Peyer's patch (tissue), 4 donors: ENCODE data around the gene FOXS1. TPM values are rescaled to one million over a fixed set of nuclear protein-coding genes. Genes with fewer than 3 reads are reported as not detected.

Experiments
- DNase-seq, 3 donors: peaks; one replicate each; pipeline ENCODE4 v3.0.0-alpha.2; 2017 to 2019
- H3K27ac ChIP-seq, 4 donors: fragments of 200-600 bp; sonication (generic); one replicate each; pipeline ENCODE4 v1.5.1; 2016 to 2019
- H3K27me3 ChIP-seq, 2 donors: fragments of 200-600 bp; sonication (generic); one replicate each; pipeline ENCODE4 v1.5.1; 2019
- H3K36me3 ChIP-seq, 3 donors: fragments of 200-600 bp; sonication (generic); one replicate each; pipeline ENCODE4 v1.5.1; 2016 to 2019
- H3K4me1 ChIP-seq, 4 donors: fragments of 200-600 bp; sonication (generic); one replicate each; pipeline ENCODE4 v1.5.1; 2016 to 2019
- H3K4me3 ChIP-seq, 4 donors: fragments of 200-600 bp; sonication (generic); 1 replicate in 3 of 4; 2 replicates in 1 of 4; pipeline ENCODE4 v1.5.1; 2016 to 2019; ENCODE audit warnings: mild to moderate bottlenecking in 1 of 4
- H3K9me3 ChIP-seq, 4 donors: fragments of 200-600 bp; sonication (generic); one replicate each; pipeline ENCODE4 v1.5.1; 2016 to 2019; ENCODE audit warnings: mild to moderate bottlenecking in 1 of 4
- POLR2A ChIP-seq, 2 donors: fragments of 450-650 bp; IDR thresholded peaks; one replicate each; pipeline ENCODE4 v1.5.1; 2017; ENCODE audit warnings: antibody characterized with exemption in 2 of 2, mild to moderate bottlenecking in 2 of 2, moderate library complexity in 2 of 2
- total RNA-seq, 4 donors: library from RNA; depleted of rRNA; stranded (reverse); fragments of >200 nt; gene quantifications; one replicate each; pipeline ENCODE4 v1.1.0, GENCODE V29; 2016
- TF ChIP-seq, protein P1 (sequence below), 6 experiments: fragments of 450-650 bp in 4 of 6; fragments of 200-600 bp in 2 of 6; sonication (generic) in 1 of 6; IDR thresholded peaks; one replicate each; pipeline ENCODE4 v1.5.1; 2017 to 2019; ENCODE audit warnings: antibody characterized with exemption in 6 of 6, mild to moderate bottlenecking in 3 of 6, moderate library complexity in 1 of 6

FOXS1 gene
- total RNA-seq, 4 donors from 2014 or later = not detected

DNA sequence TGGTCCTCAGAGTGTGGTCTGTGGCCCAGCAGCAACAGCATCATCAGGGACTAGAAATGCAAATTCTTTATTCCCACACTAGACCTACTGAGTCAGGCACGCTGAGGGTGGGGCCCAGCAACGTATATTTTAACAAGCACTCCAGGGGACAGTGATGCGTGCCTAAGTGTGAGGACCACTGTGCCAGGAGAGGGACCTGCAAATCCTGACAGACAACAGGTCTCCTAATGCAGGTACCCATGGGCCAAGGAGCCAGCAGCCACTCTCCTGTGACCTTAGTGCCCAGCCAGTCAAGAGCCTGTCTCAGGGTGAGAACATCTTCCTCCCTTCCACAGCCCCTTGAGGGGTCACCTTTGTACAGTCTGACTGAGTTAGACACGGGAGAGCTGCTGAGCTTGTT, 34.2 kb downstream of the FOXS1 start:
- DNase-seq = no peak
- H3K27ac ChIP-seq = no peak overlapping the region
- H3K4me3 ChIP-seq = no peak overlapping the region
- H3K4me1 ChIP-seq = no peaks in the 10 kb centered on the region
- TF ChIP-seq POLR2A (IDR thresholded peaks at IDR 0.05) = no peak
- TF ChIP-seq, protein P1, sequence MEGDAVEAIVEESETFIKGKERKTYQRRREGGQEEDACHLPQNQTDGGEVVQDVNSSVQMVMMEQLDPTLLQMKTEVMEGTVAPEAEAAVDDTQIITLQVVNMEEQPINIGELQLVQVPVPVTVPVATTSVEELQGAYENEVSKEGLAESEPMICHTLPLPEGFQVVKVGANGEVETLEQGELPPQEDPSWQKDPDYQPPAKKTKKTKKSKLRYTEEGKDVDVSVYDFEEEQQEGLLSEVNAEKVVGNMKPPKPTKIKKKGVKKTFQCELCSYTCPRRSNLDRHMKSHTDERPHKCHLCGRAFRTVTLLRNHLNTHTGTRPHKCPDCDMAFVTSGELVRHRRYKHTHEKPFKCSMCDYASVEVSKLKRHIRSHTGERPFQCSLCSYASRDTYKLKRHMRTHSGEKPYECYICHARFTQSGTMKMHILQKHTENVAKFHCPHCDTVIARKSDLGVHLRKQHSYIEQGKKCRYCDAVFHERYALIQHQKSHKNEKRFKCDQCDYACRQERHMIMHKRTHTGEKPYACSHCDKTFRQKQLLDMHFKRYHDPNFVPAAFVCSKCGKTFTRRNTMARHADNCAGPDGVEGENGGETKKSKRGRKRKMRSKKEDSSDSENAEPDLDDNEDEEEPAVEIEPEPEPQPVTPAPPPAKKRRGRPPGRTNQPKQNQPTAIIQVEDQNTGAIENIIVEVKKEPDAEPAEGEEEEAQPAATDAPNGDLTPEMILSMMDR (IDR thresholded peaks at IDR 0.05) = no peak
- H3K36me3 ChIP-seq = no peaks in the 10 kb centered on the region
- no peaks in the 10 kb centered on the region for H3K9me3 ChIP-seq
- no peaks in the 10 kb centered on the region for H3K27me3 ChIP-seq

DNA sequence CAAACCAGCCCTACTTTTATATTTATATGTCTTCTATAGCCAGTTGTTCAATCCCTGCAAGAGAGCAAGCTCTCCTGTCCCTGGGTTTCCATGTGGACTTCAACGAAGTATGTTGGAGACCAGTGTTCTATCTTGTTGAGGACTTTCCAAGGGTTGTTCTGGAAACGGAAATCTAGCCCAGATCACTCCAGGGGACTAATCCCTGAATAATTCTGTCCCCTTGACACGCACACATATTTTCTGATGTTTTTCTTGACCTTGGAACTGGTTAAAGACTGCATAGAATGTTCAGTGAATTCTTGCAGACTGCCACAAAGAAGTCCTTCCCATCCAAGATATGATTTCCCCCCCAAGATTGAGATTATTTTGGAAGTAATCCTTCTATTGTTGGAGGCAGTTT, 35.7 kb downstream of the FOXS1 start:
- no peak for TF ChIP-seq POLR2A (IDR thresholded peaks at IDR 0.05)
- TF ChIP-seq, protein P1 (IDR thresholded peaks at IDR 0.05) = no peak
- Histone ChIP-seq H3K4me3 (no peak overlapping the region), H3K27me3 (no peaks in the 10 kb centered on the region), H3K36me3 (no peaks in the 10 kb centered on the region), H3K27ac (no peak overlapping the region), H3K9me3 (no peaks in the 10 kb centered on the region), H3K4me1 (no peaks in the 10 kb centered on the region)
- DNase-seq = no peak

DNA sequence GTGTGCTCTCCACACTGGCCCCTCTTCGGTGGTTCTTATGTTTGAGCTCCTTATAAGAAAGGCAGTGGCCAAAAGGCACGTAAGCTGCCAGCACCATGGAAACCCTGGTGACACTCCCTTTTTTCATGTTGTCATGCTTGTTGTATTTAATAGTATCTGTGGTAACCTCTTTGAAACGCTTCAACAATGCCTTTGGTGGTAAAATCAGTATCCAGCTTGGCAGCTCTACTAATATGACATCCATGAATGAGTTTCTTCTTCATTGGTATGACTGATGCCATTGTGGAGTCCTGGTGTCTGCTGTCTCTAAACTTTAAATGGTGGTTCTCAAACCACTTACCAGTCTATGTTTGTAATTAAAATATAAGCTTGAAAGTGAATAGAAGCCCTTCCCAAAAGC, 36.9 kb downstream of the FOXS1 start:
- no peak for TF ChIP-seq POLR2A (IDR thresholded peaks at IDR 0.05)
- TF ChIP-seq, protein P1 (IDR thresholded peaks at IDR 0.05) = no peak
- H3K4me1 ChIP-seq = no peaks in the 10 kb centered on the region
- H3K27me3 ChIP-seq = no peaks in the 10 kb centered on the region
- no peaks in the 10 kb centered on the region for H3K36me3 ChIP-seq
- H3K4me3 ChIP-seq = no peak overlapping the region
- no peak overlapping the region for H3K27ac ChIP-seq
- no peaks in the 10 kb centered on the region for H3K9me3 ChIP-seq
- DNase-seq = no peak

DNA sequence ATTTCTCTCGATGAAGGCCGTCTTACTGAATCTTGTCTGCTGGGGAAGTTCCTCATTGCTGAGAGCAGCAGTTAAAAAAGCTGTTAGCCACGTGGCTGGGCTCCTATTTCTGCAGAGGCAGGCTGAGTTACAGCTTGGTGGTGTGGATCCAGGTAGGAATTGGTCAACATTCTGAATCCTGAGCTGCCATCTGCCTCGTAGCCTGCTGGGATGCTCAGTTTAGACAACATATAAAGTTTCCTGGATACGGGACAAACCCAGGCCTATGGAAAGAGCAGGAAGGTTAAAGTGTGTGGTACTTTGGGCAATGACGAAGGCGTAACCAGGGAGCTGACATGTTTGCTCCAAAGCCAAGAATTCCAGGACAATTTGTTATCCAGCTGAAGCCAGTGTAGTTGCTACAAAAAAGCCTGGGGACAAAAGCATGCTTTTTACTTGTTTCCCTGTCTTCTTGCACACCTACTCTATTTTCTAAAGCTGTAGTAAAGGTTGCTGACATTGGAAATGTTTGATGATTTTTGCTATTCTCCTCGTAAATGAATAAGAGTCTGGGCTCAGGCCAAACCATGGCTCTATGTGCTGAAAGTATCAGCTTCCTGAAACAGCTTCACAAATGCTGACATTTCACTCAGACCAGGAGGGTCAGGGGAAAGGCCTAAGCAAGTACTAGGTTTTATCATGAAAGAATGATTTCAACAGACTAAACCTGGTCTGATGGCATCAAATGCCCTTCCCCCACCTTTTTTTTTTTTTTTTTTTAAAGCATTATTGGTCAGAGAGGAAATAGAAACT, 38.6 kb downstream of the FOXS1 start:
- H3K27me3 ChIP-seq = no peaks in the 10 kb centered on the region
- DNase-seq = no peak
- no peaks in the 10 kb centered on the region for H3K9me3 ChIP-seq
- no peak overlapping the region for H3K27ac ChIP-seq
- no peak overlapping the region for H3K4me3 ChIP-seq
- H3K4me1 ChIP-seq = no peaks in the 10 kb centered on the region
- TF ChIP-seq POLR2A (IDR thresholded peaks at IDR 0.05) = no peak
- TF ChIP-seq, protein P1 (IDR thresholded peaks at IDR 0.05) = no peak
- no peaks in the 10 kb centered on the region for H3K36me3 ChIP-seq

DNA sequence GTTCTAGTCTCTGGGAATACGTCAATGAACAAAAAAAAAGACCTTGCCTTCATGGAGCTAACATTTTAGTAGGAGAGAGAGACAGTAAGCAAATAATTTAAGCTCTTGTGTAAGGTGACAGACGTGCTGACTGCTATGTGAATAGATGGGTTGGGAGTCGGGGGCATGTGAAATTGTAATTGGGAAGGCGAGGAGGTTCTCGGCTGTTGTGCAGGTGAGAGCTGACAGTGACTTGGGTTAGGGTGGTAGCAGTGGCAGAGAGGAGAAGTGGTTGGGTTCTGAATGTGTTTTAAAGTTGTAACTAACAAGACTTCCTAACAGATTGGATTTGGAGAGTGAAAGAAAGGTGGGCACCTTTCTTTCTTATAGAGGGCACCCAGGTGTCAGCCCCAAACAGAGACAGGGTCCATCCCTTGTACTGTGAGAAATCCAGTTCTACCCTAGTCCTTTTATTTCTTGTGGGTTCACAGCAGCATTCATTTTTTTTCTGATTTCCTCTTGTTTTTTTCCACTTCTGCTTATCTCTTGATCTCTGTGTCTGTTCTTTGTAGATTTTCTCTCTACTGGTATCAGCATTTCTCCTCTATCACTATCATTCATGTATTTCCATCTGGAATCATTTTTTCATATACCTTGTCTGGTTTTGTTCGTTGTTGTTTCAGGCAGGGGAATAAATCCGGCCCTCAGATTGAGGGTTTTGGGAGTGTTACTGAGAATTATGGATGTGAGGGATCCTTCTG, 41.7 kb downstream of the FOXS1 start:
- no peaks in the 10 kb centered on the region for H3K9me3 ChIP-seq
- TF ChIP-seq, protein P1 (IDR thresholded peaks at IDR 0.05) = no peak
- TF ChIP-seq POLR2A (IDR thresholded peaks at IDR 0.05) = no peak
- H3K27ac ChIP-seq = no peak overlapping the region
- no peaks in the 10 kb centered on the region for H3K36me3 ChIP-seq
- no peaks in the 10 kb centered on the region for H3K4me1 ChIP-seq
- DNase-seq = no peak
- H3K4me3 ChIP-seq = no peak overlapping the region
- no peaks in the 10 kb centered on the region for H3K27me3 ChIP-seq
